ENCODE results near the gene MICAL3.

MICAL3 gene

DNA sequence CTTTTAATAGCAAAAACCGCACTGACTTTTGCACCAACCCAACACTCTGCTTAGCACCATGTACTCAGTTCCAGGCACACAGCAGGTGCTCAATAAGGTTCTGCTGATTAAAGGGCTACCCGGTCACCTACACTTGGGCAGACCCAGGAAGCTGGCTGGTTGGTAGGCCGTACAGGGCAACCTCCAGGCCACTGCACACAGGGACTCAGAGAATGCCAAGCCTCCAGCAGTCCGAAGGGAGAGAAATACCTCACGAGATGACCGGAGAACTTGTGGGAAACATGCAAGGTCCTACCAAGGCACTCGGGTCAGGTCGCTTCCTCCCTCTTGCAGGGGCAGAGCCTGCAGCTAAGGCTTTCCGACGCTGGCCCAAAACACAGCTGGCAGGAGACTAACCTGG is 109.2 kb downstream of the MICAL3 start:
- Histone ChIP-seq H3K4me3 (ENCODE audit: low read length) (no peak overlapping the region), H3K27me3 (ENCODE audit: control insufficient read depth, insufficient read depth, low read length) (no peaks in the 10 kb centered on the region), H3K4me1 (ENCODE audit: control insufficient read depth, insufficient read depth, low read length) (peaks cover 7% of the 10 kb centered on the region), H3K9me3 (ENCODE audit: control insufficient read depth, insufficient read depth, low read length) (no peaks in the 10 kb centered on the region), H3K36me3 (ENCODE audit: control insufficient read depth, insufficient read depth, low read length) (no peaks in the 10 kb centered on the region), H3K27ac (ENCODE audit: low read length) (no peak overlapping the region)
- DNase-seq (ENCODE audit: low read depth, low spot score) = no peak
- WGBS (ENCODE audit: insufficient coverage, insufficient read length) = no CpG with 5 or more reads among the region's 10 CpGs

DNA sequence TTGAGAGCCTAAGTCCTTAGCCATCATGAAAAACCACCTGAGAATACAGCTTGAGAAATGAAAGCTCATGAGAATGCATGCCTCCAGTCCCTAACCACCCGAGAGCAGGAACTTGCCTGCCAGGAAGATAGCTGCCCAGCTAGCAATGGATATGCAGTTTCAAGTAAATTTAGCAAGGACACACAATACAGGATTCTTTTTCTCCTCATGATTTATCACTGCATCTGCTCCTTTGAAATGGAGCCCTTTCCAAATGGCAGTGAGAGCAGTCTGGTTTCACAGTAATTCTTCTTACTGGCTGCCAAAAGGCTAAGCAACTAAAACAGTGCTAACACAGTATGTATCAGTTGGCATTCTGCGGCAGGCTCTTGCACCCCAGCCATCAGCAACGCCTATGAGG is 109.9 kb downstream of the MICAL3 start:
- Histone ChIP-seq H3K4me1 (ENCODE audit: control insufficient read depth, insufficient read depth, low read length) (peaks cover 3% of the 10 kb centered on the region; the same call in 1 of the 2 replicates), H3K27ac (ENCODE audit: low read length) (no peak overlapping the region), H3K9me3 (ENCODE audit: control insufficient read depth, insufficient read depth, low read length) (no peaks in the 10 kb centered on the region), H3K4me3 (ENCODE audit: low read length) (no peak overlapping the region), H3K36me3 (ENCODE audit: control insufficient read depth, insufficient read depth, low read length) (no peaks in the 10 kb centered on the region), H3K27me3 (ENCODE audit: control insufficient read depth, insufficient read depth, low read length) (no peaks in the 10 kb centered on the region)
- DNase-seq (ENCODE audit: low read depth, low spot score) = no peak
- WGBS (ENCODE audit: insufficient coverage, insufficient read length) = no CpG with 5 or more reads among the region's 3 CpGs

DNA sequence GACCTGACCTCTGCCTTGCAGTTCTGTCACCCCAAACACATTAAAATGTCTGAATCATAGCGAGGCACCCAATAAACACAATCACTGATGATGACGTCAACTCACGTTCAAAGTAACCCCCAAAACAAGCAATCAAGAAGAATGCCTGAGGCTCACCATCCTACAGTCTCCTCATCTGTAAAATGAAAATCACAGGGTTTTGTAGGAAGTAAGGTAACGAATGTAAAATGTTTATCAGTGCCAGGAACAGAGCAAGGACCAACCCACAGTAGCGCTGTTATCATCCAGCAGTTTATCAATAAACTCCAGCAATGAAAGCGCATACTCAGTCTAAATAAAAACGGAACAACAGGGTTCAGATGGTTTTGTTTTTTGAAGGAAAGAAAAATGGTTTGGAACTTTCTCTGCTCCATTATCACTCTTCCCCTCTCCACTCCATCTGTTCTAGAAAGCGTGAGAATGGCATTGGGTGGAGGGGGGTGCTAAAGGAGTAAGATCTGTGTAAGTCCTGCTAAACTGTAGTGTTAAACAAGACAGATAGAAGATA is 110.5 kb downstream of the MICAL3 start:
- no peaks in the 10 kb centered on the region for H3K36me3 ChIP-seq (ENCODE audit: control insufficient read depth, insufficient read depth, low read length)
- no peak overlapping the region for H3K4me3 ChIP-seq (ENCODE audit: low read length)
- no CpG with 5 or more reads among the region's 8 CpGs for WGBS (ENCODE audit: insufficient coverage, insufficient read length)
- no peaks in the 10 kb centered on the region for H3K27me3 ChIP-seq (ENCODE audit: control insufficient read depth, insufficient read depth, low read length)
- H3K9me3 ChIP-seq (ENCODE audit: control insufficient read depth, insufficient read depth, low read length) = no peaks in the 10 kb centered on the region
- H3K27ac ChIP-seq (ENCODE audit: low read length) = no peak overlapping the region
- peaks cover 3% of the 10 kb centered on the region; the same call in 1 of the 2 replicates for H3K4me1 ChIP-seq (ENCODE audit: control insufficient read depth, insufficient read depth, low read length)
- no peak for DNase-seq (ENCODE audit: low read depth, low spot score)

DNA sequence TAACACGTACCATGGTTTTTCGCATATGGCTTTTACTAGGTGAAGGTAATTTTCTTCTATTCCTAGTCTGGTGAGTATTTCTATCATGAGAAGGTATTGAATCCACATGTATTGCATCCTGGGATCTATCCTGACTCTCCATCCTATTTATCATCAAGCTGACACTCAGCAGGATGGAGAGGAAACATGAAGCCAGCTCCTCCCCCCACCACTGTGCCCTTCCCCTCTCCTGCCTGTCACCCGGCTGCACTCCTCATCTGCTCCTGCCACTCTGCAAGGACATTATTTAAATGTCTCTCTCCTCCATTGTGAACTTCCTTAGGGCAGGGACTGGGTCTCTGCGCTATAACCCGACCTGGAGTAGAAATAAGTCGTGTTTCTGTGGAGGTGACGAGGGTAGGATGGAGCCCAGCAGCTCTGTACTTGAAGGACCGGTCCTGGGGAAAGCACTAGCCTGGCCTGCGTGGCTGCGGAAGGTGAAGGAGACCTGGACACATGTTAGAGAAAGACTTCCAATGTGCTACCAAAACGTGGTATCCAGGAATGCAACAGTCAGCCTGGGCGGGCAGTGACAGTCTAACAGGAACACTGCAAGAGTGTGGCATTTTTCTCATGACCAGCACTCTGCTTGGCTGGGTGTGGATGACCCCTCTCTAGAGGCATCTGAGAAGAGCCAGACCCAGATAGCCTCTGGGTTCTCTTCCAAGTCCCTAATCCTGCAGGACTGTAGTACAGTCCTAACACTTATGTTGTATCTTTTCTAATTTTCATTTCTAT is 111.2 kb downstream of the MICAL3 start:
- no peaks in the 10 kb centered on the region for H3K36me3 ChIP-seq (ENCODE audit: control insufficient read depth, insufficient read depth, low read length)
- H3K27ac ChIP-seq (ENCODE audit: low read length) = no peak overlapping the region
- peaks cover 3% of the 10 kb centered on the region; the same call in 1 of the 2 replicates for H3K4me1 ChIP-seq (ENCODE audit: control insufficient read depth, insufficient read depth, low read length)
- no peaks in the 10 kb centered on the region for H3K27me3 ChIP-seq (ENCODE audit: control insufficient read depth, insufficient read depth, low read length)
- no peaks in the 10 kb centered on the region for H3K9me3 ChIP-seq (ENCODE audit: control insufficient read depth, insufficient read depth, low read length)
- WGBS (ENCODE audit: insufficient coverage, insufficient read length) = no CpG with 5 or more reads among the region's 12 CpGs
- DNase-seq (ENCODE audit: low read depth, low spot score) = no peak
- no peak overlapping the region for H3K4me3 ChIP-seq (ENCODE audit: low read length)

DNA sequence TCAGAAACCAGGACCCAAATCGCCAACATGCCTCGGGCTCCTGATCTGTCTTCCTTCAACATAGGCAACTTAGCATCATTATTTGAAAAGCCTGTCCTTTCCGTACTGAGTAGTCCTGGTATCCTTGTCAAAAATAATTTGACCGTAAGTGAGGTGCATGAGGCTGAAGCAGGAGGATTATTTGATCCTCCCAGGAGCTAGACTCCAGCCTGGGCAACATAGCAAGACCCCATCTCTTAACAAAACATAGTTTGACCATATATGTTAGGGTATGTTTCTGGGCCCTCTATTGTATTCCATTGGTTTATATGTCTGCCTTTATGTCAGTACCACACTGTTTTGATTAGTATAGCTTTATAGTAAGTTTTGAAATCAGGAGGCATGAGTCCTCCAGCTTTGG is 112.5 kb downstream of the MICAL3 start:
- H3K36me3 ChIP-seq (ENCODE audit: control insufficient read depth, insufficient read depth, low read length) = no peaks in the 10 kb centered on the region
- no peak overlapping the region for H3K27ac ChIP-seq (ENCODE audit: low read length)
- DNase-seq (ENCODE audit: low read depth, low spot score) = no peak
- H3K4me3 ChIP-seq (ENCODE audit: low read length) = no peak overlapping the region
- H3K27me3 ChIP-seq (ENCODE audit: control insufficient read depth, insufficient read depth, low read length) = no peaks in the 10 kb centered on the region
- H3K4me1 ChIP-seq (ENCODE audit: control insufficient read depth, insufficient read depth, low read length) = peaks cover 3% of the 10 kb centered on the region; the same call in 1 of the 2 replicates
- WGBS (ENCODE audit: insufficient coverage, insufficient read length) = no CpG with 5 or more reads among the region's 4 CpGs
- H3K9me3 ChIP-seq (ENCODE audit: control insufficient read depth, insufficient read depth, low read length) = no peaks in the 10 kb centered on the region

DNA sequence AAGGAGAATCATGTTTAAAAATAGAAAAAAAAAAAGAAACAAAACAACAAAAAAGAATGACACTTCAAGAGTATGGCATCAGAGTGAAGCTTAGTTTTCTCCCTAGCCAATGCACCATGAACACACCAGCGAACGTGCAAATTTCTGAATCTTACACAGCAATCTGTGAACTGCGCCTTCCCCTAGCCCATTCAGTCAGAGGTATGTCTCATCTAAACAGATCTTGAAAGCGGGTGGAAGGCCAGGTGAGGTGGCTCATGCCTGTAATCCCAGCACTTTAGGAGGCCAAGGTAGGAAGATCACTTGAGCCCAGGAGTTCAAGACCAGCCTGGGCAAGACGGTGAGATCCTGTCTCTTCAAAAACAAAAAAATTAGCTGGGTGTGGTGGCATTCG is 113.1 kb downstream of the MICAL3 start:
- no CpG with 5 or more reads among the region's 6 CpGs for WGBS (ENCODE audit: insufficient coverage, insufficient read length)
- no peaks in the 10 kb centered on the region for H3K9me3 ChIP-seq (ENCODE audit: control insufficient read depth, insufficient read depth, low read length)
- no peak overlapping the region for H3K27ac ChIP-seq (ENCODE audit: low read length)
- H3K4me3 ChIP-seq (ENCODE audit: low read length) = no peak overlapping the region
- no peaks in the 10 kb centered on the region for H3K36me3 ChIP-seq (ENCODE audit: control insufficient read depth, insufficient read depth, low read length)
- H3K4me1 ChIP-seq (ENCODE audit: control insufficient read depth, insufficient read depth, low read length) = peaks cover 3% of the 10 kb centered on the region; the same call in 1 of the 2 replicates
- no peaks in the 10 kb centered on the region for H3K27me3 ChIP-seq (ENCODE audit: control insufficient read depth, insufficient read depth, low read length)
- no peak for DNase-seq (ENCODE audit: low read depth, low spot score)

DNA sequence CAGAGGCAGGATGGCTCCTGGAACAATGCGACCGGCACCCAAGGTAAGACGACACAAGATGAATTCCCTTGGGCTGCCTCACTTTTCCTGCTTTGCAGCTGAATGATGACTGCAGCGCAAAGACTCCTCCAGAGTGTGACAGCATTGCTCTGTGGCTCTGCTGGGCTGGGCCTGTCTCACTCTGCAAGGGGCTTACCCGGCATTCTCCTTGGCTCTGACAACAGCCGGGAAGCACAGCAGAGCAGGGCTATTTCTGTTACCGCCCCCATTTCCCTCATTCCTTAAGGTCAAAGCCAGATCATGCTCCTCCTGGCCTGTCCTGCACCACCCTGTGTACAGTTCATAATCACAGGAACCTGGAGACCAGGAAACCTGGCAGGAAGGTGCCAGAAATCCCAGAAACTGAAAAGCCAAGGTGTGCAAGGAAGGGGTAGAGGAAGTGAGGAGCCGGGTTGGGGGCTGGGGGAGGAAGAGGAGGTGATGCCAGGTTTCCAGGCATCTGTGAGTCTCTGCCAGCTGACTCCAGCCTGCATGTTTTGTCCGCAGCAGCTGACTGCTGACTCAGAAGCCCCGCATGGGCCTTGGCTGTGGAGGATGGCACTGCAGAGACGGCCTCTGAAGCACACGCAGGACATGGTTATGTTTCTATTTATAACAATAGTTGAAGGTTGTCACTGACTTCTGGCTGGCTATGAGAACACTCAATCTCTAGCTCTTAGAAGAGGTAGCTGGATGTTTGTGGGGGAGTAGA is 113.6 kb downstream of the MICAL3 start:
- Histone ChIP-seq H3K4me1 (ENCODE audit: control insufficient read depth, insufficient read depth, low read length) (peaks cover 3% of the 10 kb centered on the region; the same call in 1 of the 2 replicates), H3K4me3 (ENCODE audit: low read length) (no peak overlapping the region), H3K36me3 (ENCODE audit: control insufficient read depth, insufficient read depth, low read length) (no peaks in the 10 kb centered on the region), H3K27ac (ENCODE audit: low read length) (no peak overlapping the region), H3K27me3 (ENCODE audit: control insufficient read depth, insufficient read depth, low read length) (no peaks in the 10 kb centered on the region), H3K9me3 (ENCODE audit: control insufficient read depth, insufficient read depth, low read length) (no peaks in the 10 kb centered on the region)
- no peak for DNase-seq (ENCODE audit: low read depth, low spot score)
- WGBS (ENCODE audit: insufficient coverage, insufficient read length) = no CpG with 5 or more reads among the region's 12 CpGs

DNA sequence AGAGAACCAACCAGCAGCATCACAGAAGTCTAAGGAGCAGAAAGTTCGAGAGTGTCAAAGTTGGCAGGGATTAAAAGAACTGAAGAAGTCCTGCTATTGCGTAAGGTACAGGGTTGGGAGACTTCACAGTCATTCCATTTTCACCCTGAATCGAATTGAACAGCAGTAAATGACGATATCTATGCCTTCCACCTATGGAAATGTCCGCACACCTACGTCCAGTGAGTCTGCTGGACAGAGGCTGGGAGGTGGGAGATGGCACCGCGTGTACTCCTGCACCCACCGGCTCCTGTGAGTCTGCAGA is 116.7 kb downstream of the MICAL3 start:
- WGBS (ENCODE audit: insufficient coverage, insufficient read length) = no CpG with 5 or more reads among the region's 9 CpGs
- no peak overlapping the region for H3K4me3 ChIP-seq (ENCODE audit: low read length)
- H3K4me1 ChIP-seq (ENCODE audit: control insufficient read depth, insufficient read depth, low read length) = peaks cover 4% of the 10 kb centered on the region; the same call in 1 of the 2 replicates
- no peaks in the 10 kb centered on the region for H3K27me3 ChIP-seq (ENCODE audit: control insufficient read depth, insufficient read depth, low read length)
- H3K9me3 ChIP-seq (ENCODE audit: control insufficient read depth, insufficient read depth, low read length) = no peaks in the 10 kb centered on the region
- H3K27ac ChIP-seq (ENCODE audit: low read length) = no peak overlapping the region
- no peak for DNase-seq (ENCODE audit: low read depth, low spot score)
- H3K36me3 ChIP-seq (ENCODE audit: control insufficient read depth, insufficient read depth, low read length) = no peaks in the 10 kb centered on the region; the same call in 1 of the 2 replicates

DNA sequence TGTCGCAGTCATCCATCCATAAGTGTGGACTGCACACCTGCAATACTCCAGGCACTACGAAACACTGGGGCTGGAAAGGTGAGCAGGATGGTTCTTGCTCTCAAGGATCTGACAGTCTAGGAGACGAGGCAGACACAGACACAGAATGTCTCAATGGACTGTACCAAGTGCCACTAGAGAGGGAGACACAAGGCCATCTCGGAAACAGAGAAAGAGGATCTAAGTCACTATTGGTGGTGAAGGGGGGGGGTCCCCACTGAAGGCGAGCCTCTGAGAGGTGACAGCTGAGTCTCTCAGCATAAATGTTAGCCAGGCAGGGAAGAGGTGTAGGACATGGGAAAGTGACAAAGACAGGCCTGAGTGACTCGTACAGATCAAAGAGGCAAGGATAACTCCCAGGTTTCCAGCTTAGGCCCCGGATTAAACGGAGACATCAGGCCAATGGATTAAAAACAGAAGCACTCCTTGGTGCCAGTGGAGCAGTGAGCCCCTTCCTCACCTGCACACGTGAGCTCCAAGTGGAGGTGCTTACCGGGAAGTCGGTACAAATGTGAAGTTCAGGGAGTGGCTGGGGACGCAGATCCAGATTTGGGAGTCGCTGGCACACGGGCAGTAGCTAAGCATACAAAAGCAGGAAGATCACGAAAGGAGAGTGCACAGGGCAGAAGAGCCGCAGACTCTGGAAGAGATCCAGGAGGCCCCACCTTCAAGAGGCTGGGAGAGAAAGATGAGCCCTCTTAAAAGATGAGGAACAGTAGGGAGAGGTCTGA is 117.2 kb downstream of the MICAL3 start:
- Histone ChIP-seq H3K9me3 (ENCODE audit: control insufficient read depth, insufficient read depth, low read length) (no peaks in the 10 kb centered on the region), H3K27ac (ENCODE audit: low read length) (no peak overlapping the region), H3K27me3 (ENCODE audit: control insufficient read depth, insufficient read depth, low read length) (no peaks in the 10 kb centered on the region), H3K4me1 (ENCODE audit: control insufficient read depth, insufficient read depth, low read length) (peaks cover 4% of the 10 kb centered on the region; the same call in 1 of the 2 replicates), H3K36me3 (ENCODE audit: control insufficient read depth, insufficient read depth, low read length) (no peaks in the 10 kb centered on the region; the same call in 1 of the 2 replicates), H3K4me3 (ENCODE audit: low read length) (no peak overlapping the region)
- no CpG with 5 or more reads among the region's 16 CpGs for WGBS (ENCODE audit: insufficient coverage, insufficient read length)
- no peak for DNase-seq (ENCODE audit: low read depth, low spot score)

DNA sequence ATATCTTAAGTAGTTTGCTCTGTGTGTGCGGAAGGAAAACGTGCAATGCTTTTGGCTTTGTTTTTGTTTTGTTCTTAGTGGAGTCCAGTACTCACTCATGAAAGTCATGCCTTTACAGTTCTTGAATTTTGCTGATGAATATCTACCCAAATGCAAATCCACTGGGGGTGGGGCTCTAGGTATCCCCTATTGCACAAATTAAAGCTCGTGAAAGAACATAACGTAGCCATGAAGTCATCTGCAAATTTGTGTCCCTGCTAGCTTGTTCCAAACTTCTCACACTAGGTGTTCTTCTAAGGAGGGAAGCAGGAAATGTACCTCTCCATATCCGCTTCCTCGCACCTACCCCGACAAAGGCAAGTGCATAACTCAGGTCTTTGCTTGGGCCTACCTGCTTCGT is 118.9 kb downstream of the MICAL3 start:
- WGBS (ENCODE audit: insufficient coverage, insufficient read length) = no CpG with 5 or more reads among the region's 8 CpGs

More for the DNA sequence above, 118.9 kb downstream of the MICAL3 start:
- H3K4me3 ChIP-seq (ENCODE audit: low read length) = no peak overlapping the region
- H3K36me3 ChIP-seq (ENCODE audit: control insufficient read depth, insufficient read depth, low read length) = no peaks in the 10 kb centered on the region; the same call in 1 of the 2 replicates
- H3K27me3 ChIP-seq (ENCODE audit: control insufficient read depth, insufficient read depth, low read length) = no peaks in the 10 kb centered on the region
- no peak for DNase-seq (ENCODE audit: low read depth, low spot score)
- H3K27ac ChIP-seq (ENCODE audit: low read length) = no peak overlapping the region
- H3K9me3 ChIP-seq (ENCODE audit: control insufficient read depth, insufficient read depth, low read length) = no peaks in the 10 kb centered on the region
- peaks cover 2% of the 10 kb centered on the region; the same call in 1 of the 2 replicates for H3K4me1 ChIP-seq (ENCODE audit: control insufficient read depth, insufficient read depth, low read length)

All from iPS DF 6.9 (cell line).